ENCODE measurements around the gene BAIAP2. TPM values are rescaled to one million over a fixed set of nuclear protein-coding genes. Genes with fewer than 3 reads are reported as not detected.
A peak's percentile ranks its signal among the peaks of the same experiment; 100 is the strongest.

The BAIAP2 gene
- total RNA-seq, 2 donors from 2014 or later = 8.0 to 11.5 TPM

DNA sequence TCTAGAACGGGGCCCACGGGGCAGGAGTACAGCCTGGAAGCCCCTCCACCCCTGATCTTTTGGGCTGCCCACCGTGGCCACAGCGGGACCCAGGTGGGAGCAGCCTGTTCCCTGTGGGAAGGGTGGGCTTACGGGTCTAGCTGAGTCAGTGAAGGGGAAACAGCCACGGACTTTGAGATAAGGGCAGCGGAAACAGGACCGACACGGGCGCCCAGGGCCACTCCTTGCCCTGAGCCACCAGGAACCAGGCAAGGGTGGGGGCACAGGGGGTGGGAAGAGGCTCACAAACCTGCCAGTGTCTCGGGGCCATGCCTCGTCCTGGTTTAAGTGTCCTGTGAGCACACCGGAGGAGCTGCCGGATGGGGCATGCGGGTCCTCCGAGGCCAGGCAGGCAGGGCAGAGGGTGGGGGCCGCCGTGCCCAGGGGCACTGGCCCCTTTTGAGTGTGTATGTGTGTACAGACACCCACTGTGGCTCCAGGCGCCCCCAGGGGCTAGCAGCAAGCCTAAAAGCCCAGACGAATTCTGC, 82.8 kb downstream of the BAIAP2 start:
- Histone ChIP-seq H3K4me3 (no peak overlapping the region), H3K27ac (no peak overlapping the region), H3K4me1 (no peaks in the 10 kb centered on the region), H3K36me3 (replicated peaks in 1 of 2; ENCODE audit: insufficient read depth in 1 of 2, low read depth in 2 of 2) (no peaks in the 10 kb centered on the region), H3K9me3 (no peaks in the 10 kb centered on the region), H3K27me3 (no peaks in the 10 kb centered on the region)
- DNase-seq (no peak), ATAC-seq (no peak)
- WGBS, 2 donors = 82 to 97% methylated on average over 6 to 10 of the region's 20 CpGs
- no peak for TF ChIP-seq POLR2A (IDR thresholded peaks at IDR 0.05)
- intact Hi-C loops (cut with DNase I) = no loop called here

DNA sequence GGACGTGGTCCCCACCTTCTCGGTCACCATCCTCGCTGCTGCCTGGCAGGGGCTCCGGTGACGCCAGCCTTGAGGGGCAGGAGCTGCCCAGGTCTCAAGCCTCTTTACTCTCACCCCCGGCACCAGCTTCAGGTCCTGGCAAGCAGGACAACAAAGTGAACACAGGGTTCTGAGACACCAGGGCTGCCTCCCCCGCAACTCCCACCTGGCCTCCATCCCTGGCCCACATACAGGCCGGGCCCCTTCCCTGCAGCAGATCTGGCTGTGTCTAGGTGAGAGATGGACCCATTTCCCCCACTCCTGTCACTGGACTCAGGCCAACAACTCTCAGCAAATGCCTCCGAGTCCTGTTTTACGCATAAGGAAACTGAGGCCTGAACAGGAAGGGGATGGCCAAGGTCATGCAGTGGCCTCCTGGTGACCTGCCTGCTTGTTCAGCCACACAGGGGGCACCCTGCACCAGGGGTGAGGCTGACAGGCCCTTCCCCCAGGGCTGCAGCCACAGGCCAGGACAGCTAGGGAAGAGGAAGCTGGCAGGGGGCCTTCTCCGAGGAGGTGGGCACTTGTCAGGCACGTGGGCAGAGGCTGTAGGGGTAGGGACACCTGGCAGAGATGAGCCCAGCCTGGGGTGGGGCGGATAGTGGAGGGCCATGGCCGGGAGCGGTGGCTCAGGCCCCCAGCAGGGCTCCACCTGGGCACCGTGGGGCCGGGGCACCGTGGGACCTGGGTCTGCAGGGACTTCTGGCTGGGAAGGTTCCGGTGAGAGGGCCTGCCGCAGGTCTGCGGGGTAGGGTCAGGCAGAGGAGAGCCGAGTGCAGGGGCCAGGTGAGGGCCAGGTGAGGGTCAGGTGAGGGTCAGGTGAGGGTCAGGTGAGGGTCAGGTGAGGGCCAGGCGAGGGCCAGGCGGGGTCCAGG, 83.6 kb downstream of the BAIAP2 start:
- Histone ChIP-seq H3K9me3 (no peaks in the 10 kb centered on the region), H3K4me1 (no peaks in the 10 kb centered on the region), H3K27ac (no peak overlapping the region), H3K27me3 (no peaks in the 10 kb centered on the region), H3K4me3 (no peak overlapping the region), H3K36me3 (replicated peaks in 1 of 2; ENCODE audit: insufficient read depth in 1 of 2, low read depth in 2 of 2) (no peaks in the 10 kb centered on the region)
- no peak for ATAC-seq
- 73 to 76% methylated on average over 22 of the region's 24 CpGs for WGBS, 2 donors
- intact Hi-C loops (cut with DNase I) = no loop called here
- TF ChIP-seq POLR2A (IDR thresholded peaks at IDR 0.05) = no peak
- TF ChIP-seq, protein P1, sequence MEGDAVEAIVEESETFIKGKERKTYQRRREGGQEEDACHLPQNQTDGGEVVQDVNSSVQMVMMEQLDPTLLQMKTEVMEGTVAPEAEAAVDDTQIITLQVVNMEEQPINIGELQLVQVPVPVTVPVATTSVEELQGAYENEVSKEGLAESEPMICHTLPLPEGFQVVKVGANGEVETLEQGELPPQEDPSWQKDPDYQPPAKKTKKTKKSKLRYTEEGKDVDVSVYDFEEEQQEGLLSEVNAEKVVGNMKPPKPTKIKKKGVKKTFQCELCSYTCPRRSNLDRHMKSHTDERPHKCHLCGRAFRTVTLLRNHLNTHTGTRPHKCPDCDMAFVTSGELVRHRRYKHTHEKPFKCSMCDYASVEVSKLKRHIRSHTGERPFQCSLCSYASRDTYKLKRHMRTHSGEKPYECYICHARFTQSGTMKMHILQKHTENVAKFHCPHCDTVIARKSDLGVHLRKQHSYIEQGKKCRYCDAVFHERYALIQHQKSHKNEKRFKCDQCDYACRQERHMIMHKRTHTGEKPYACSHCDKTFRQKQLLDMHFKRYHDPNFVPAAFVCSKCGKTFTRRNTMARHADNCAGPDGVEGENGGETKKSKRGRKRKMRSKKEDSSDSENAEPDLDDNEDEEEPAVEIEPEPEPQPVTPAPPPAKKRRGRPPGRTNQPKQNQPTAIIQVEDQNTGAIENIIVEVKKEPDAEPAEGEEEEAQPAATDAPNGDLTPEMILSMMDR (IDR thresholded peaks at IDR 0.05) = no peak
- no peak for DNase-seq

DNA sequence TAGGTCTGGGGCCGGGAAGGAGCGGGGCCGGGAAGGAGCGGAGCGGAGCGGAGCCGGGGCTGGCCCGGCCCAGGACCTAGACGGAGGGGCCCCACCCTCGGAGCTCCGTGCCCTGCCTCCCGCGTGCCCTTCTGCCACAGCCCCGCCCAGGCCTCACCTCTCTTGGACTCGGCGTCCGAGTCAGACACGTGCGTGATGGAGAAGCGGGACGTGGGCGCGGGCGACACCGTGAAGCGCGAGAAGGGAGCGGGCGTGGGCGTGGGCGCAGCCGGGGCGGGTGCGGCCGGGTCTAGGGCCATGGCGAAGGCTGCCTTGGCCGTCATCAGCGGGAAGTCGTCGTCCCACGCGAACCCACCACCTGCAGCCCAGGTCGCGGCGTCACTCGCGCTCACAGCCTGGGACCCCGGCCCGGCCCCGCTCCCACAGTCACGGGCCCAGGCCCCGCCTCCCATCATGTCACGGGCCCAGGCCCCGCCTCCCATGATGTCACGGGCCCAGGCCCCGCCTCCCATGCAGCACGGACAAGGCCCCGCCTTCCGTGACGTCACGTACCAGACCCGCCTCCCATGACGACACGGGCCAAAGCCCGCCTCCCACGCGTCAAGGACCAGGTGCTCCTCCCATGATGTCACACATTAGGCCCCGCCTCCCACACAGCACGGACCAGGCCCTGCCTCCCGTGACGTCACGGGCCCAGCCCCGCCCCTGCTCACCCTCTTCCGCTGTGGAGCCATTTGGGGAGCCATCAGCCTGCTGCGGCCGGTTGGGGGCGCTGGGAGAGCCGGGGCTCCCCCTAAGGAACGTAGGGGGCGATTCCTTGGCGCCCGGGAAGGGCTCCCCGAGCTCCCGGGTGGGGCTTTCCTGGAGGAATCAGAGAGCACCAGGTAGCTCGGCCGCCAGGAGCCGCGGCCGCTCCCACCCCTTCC, 84.5 kb downstream of the BAIAP2 start:
- H3K9me3 ChIP-seq = no peaks in the 10 kb centered on the region
- H3K4me1 ChIP-seq = no peaks in the 10 kb centered on the region
- H3K27ac ChIP-seq = peak overlapping the region in 1 of 4 donors; percentile 12
- H3K36me3 ChIP-seq (replicated peaks in 1 of 2; ENCODE audit: insufficient read depth in 1 of 2, low read depth in 2 of 2) = peaks cover 0 to 1% of the 10 kb centered on the region in 2 donors
- no peak overlapping the region for H3K4me3 ChIP-seq
- ATAC-seq = peak; percentile 33
- WGBS, 2 donors = 66 to 68% methylated on average over 56 to 80 of the region's 89 CpGs
- TF ChIP-seq, protein P1 (IDR thresholded peaks at IDR 0.05) = no peak
- TF ChIP-seq POLR2A (IDR thresholded peaks at IDR 0.05) = no peak
- no peaks in the 10 kb centered on the region for H3K27me3 ChIP-seq
- peak; percentile 56 to 70 (median 61) for DNase-seq
- intact Hi-C loops (cut with DNase I) = no loop called here

DNA sequence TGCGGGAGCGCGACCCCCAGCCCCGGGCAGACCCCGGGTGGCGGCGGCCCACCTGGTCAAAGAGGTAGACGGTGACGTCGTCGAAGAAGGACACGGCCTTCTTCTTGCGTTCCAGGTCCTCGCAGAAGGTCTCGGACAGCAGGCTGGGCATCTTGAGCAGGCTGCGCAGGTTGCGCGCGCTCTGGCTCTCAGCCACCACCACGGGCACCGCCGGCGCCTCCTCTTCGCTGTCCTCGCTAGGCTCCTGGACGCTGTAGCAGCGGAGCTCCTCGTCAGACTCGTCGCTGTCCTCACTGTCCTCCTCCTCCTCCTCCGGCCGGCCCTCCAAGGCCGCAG, 85.2 kb downstream of the BAIAP2 start:
- no peak for ATAC-seq
- H3K9me3 ChIP-seq = no peaks in the 10 kb centered on the region

More for the DNA sequence above, 85.2 kb downstream of the BAIAP2 start:
- Histone ChIP-seq H3K27ac (peak overlapping the region in 1 of 4 donors; percentile 12), H3K4me1 (no peaks in the 10 kb centered on the region), H3K4me3 (no peak overlapping the region), H3K36me3 (replicated peaks in 1 of 2; ENCODE audit: insufficient read depth in 1 of 2, low read depth in 2 of 2) (peaks cover 0 to 1% of the 10 kb centered on the region in 2 donors), H3K27me3 (no peaks in the 10 kb centered on the region)
- WGBS, 2 donors = 86 to 95% methylated on average over 24 to 32 of the region's 33 CpGs
- DNase-seq = no peak
- no peak for TF ChIP-seq POLR2A (IDR thresholded peaks at IDR 0.05)
- TF ChIP-seq, protein P1 (IDR thresholded peaks at IDR 0.05) = no peak
- intact Hi-C loops (cut with DNase I) = no loop called here
